Common myeloid progenitor, CD34-positive (primary cell): ENCODE results near the gene CTAGE6. TPM values are rescaled to one million over a fixed set of nuclear protein-coding genes. Genes with fewer than 3 reads are reported as not detected.
"Not testable (repeated sequence)": the region's sequence is repeated elsewhere in the genome, so short reads cannot be mapped to it uniquely, and the experiment has no call there.

Experiments
- CTCF ChIA-PET: fragments of 350-600 bp; sonication (Branson Sonifier 250); formaldehyde crosslinking; loops from one replicate; lab custom pipeline; 2021; ENCODE audit warnings: antibody characterized with exemption; lab: Charles Lee
- POLR2A ChIA-PET: fragments of 350-600 bp; sonication (Branson Sonifier 250); formaldehyde crosslinking; loops from one replicate; lab custom pipeline; 2021; ENCODE audit warnings: antibody characterized with exemption; lab: Charles Lee
- DNase-seq, 3 donors: peaks; one replicate each; pipeline versions ENCODE4 v3.0.0 to v3.0.0-alpha.2; 2013
- H3K27ac ChIP-seq, 2 experiments: 1 replicate in 1 of 2; 2 replicates in 1 of 2; pipeline ENCODE4 v1.7.0; 2013; ENCODE audit warnings: inconsistent platforms in 2 of 2, low read length in 2 of 2, mild to moderate bottlenecking in 2 of 2, low read depth in 1 of 2, moderate library complexity in 1 of 2; ENCODE audit not compliant: severe bottlenecking in 2 of 2, insufficient read depth in 1 of 2, poor library complexity in 1 of 2
- H3K27me3 ChIP-seq, 5 experiments: replicated peaks in 2 of 5; 1 replicate in 3 of 5; 2 replicates in 2 of 5; pipeline versions ENCODE4 v1.6.1 to v1.7.0; 2013; ENCODE audit warnings: low read length in 4 of 5, mild to moderate bottlenecking in 2 of 5, moderate library complexity in 2 of 5, inconsistent platforms in 1 of 5; ENCODE audit not compliant: insufficient read depth in 5 of 5, control insufficient read depth in 4 of 5
- H3K36me3 ChIP-seq, 4 experiments: 1 replicate in 2 of 4; 2 replicates in 2 of 4; pipeline versions ENCODE4 v1.6.1 to v1.7.0; 2013; ENCODE audit warnings: low read length in 3 of 4, control low read depth in 1 of 4, mild to moderate bottlenecking in 1 of 4; ENCODE audit not compliant: control insufficient read depth in 4 of 4, insufficient read depth in 4 of 4
- H3K4me1 ChIP-seq, 4 experiments: 1 replicate in 3 of 4; 2 replicates in 1 of 4; pipeline versions ENCODE4 v1.6.1 to v1.7.1; 2013; ENCODE audit warnings: low read length in 3 of 4, mild to moderate bottlenecking in 3 of 4, control low read depth in 1 of 4, inconsistent platforms in 1 of 4, moderate library complexity in 1 of 4; ENCODE audit not compliant: control insufficient read depth in 4 of 4, insufficient read depth in 4 of 4; ENCODE audit errors: control extremely low read depth in 1 of 4
- H3K4me3 ChIP-seq, 7 experiments: 1 replicate in 4 of 7; 2 replicates in 3 of 7; pipeline versions ENCODE4 v1.5.1 to v1.7.0; 2013; ENCODE audit warnings: mild to moderate bottlenecking in 7 of 7, low read length in 6 of 7, moderate library complexity in 6 of 7, inconsistent platforms in 2 of 7, low read depth in 2 of 7, control low read depth in 1 of 7; ENCODE audit not compliant: insufficient read depth in 4 of 7, control insufficient read depth in 1 of 7; ENCODE audit errors: extremely low read depth in 1 of 7
- H3K9me3 ChIP-seq, 5 experiments: 1 replicate in 4 of 5; 2 replicates in 1 of 5; pipeline versions ENCODE4 v1.6.1 to v1.7.1; 2013; ENCODE audit warnings: low read length in 4 of 5, mild to moderate bottlenecking in 2 of 5, inconsistent platforms in 1 of 5, low read depth in 1 of 5, moderate library complexity in 1 of 5; ENCODE audit not compliant: control insufficient read depth in 4 of 5, insufficient read depth in 2 of 5; ENCODE audit errors: control extremely low read depth in 1 of 5
- WGBS: methylation state at CpG from one replicate; pipeline ENCODE4 v1.1.5; 2013; ENCODE audit not compliant: insufficient coverage; 5-methylcytosine and 5-hydroxymethylcytosine counted together
- polyA plus RNA-seq: library from polyadenylated mRNA; unstranded; fragments of 120-200 nt; gene quantifications from one replicate; pipeline ENCODE4 v1.2.1, GENCODE V29; 2013

The CTAGE6 gene, protein sequence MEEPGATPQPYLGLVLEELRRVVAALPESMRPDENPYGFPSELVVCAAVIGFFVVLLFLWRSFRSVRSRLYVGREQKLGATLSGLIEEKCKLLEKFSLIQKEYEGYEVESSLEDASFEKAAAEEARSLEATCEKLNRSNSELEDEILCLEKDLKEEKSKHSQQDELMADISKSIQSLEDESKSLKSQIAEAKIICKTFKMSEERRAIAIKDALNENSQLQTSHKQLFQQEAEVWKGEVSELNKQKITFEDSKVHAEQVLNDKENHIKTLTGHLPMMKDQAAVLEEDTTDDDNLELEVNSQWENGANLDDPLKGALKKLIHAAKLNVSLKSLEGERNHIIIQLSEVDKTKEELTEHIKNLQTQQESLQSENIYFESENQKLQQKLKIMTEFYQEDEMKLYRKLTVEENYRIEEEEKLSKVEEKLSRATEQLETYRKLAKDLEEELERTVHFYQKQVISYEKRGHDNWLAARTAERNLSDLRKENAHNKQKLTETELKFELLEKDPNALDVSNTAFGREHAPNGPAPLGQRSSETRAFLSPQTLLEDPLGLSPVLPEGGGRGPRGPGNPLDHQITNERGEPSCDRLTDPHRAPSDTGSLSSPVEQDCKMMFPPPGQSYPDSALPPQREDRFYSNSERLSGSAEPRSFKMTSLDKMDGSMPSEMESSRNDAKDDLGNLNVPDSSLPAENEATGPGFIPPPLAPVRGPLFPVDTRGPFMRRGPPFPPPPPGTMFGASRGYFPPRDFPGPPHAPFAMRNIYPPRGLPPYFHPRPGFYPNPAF
- polyA plus RNA-seq: 0.11 TPM

GRCh38 chr7:143757596-143757995 lies at the start of gene CTAGE6:
CTAGE6 (minus strand) TSS chr7:143757696; CDS start chr7:143757658, 38 bp downstream.
- H3K27ac ChIP-seq, CTCF ChIA-PET, H3K27me3 ChIP-seq, DNase-seq, POLR2A ChIA-PET, H3K36me3 ChIP-seq, H3K9me3 ChIP-seq, H3K4me1 ChIP-seq, H3K4me3 ChIP-seq: not testable (repeated sequence)
- no CpG with 5 or more reads among the region's 19 CpGs for WGBS

DNA sequence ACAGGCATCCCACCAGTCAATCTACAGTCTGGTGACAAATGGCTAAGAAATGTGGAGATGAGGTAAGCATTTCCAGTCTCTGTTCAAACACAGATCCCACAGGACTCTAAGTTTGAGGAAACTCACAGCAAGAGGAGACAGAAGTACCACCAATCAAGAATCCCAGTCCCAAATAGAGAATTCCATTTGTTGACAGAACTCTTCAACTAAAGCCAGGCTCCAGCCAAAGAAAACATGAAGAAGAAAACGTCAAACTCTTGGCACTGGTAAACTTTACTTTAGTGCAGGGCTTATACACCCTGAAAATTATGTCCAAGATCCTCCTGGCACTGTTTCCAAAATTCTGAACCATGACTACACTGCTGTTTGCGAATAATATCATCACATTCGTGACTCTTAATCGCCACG lies 49.2 kb upstream of the CTAGE6 start:
- H3K9me3 ChIP-seq, DNase-seq, CTCF ChIA-PET, H3K4me3 ChIP-seq, POLR2A ChIA-PET, H3K36me3 ChIP-seq, H3K27ac ChIP-seq, H3K27me3 ChIP-seq, H3K4me1 ChIP-seq: not testable (repeated sequence)
- WGBS: no CpG with 5 or more reads among the region's 5 CpGs

DNA sequence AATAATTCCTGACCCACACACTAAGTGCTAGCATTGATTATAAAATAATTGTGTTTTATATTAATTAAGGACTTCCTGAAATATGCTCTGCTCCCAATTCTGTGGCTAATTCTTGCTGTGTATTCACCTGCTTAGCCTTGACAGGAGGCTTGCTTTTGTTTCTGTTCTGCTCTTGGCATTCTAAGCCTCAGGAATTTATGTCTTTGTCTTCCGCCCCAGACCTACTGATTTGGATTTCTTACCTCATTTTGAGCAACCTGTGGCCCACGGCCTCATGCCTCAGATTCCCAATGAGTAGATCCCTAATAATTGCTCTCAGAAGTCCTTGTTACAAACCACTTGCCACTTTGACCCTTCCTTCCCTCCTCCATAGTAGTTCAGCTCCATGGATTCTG lies 40.4 kb upstream of the CTAGE6 start:
- WGBS: no CpG with 5 or more reads among the region's 2 CpGs
- H3K4me1 ChIP-seq, CTCF ChIA-PET, H3K36me3 ChIP-seq, POLR2A ChIA-PET, H3K27ac ChIP-seq, H3K27me3 ChIP-seq, H3K4me3 ChIP-seq, DNase-seq, H3K9me3 ChIP-seq: not testable (repeated sequence)

GRCh38 chr7:143797119-143797895 lies 39.8 kb upstream of the CTAGE6 start:
- H3K9me3 ChIP-seq, H3K27me3 ChIP-seq, H3K36me3 ChIP-seq, H3K27ac ChIP-seq, CTCF ChIA-PET, DNase-seq, H3K4me3 ChIP-seq, POLR2A ChIA-PET, H3K4me1 ChIP-seq: not testable (repeated sequence)
- WGBS: no CpG with 5 or more reads among the region's 6 CpGs

GRCh38 chr7:143795653-143796052 lies 38.2 kb upstream of the CTAGE6 start:
- H3K9me3 ChIP-seq, CTCF ChIA-PET, POLR2A ChIA-PET, H3K36me3 ChIP-seq, H3K4me3 ChIP-seq, H3K4me1 ChIP-seq, H3K27me3 ChIP-seq, H3K27ac ChIP-seq, DNase-seq: not testable (repeated sequence)
- WGBS: no CpG with 5 or more reads among the region's 2 CpGs

DNA sequence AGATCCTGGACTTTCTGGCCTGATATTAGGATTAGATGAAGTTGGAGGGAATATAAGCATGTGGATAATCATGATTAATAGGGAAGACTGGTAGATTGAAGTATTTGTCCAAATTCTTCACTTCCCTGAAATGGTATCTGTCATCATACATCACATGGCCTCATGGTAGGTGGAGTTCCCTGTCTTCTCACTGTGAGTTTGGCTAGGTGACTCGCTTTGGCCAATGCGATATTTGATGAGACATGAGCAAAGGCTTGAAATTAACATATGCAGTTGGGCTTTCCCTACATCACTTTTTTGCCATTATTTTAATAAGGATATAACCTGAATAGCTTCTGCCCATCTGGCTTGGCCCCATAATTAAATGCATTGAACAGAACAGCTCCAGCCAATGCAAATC lies 35.1 kb upstream of the CTAGE6 start:
- H3K9me3 ChIP-seq, POLR2A ChIA-PET, H3K36me3 ChIP-seq, H3K4me3 ChIP-seq, CTCF ChIA-PET, DNase-seq, H3K27me3 ChIP-seq, H3K4me1 ChIP-seq, H3K27ac ChIP-seq: not testable (repeated sequence)
- no CpG with 5 or more reads among the region's 2 CpGs for WGBS
